Activated T-cell treated with anti-CD3 and anti-CD28 coated beads, Interleukin-2, amount 50 U/mL, for 4 hours (primary cell): ENCODE measurements around the gene KIF22. TPM values are rescaled to one million over a fixed set of nuclear protein-coding genes. Genes with fewer than 3 reads are reported as not detected.
"Not testable (repeated sequence)": the region's sequence is repeated elsewhere in the genome, so short reads cannot be mapped to it uniquely, and the experiment has no call there.

Experiments used
- ATAC-seq, 2 donors: fragments of 200-7000 bp; cut with Tn5 transposase; one replicate each; pipeline ENCODE4 v1.10.0; 2021
- DNase-seq: peaks from one replicate; pipeline ENCODE4 v3.0.0-alpha.2; 2020
- H3K27me3 Mint-ChIP-seq: one replicate; pipeline ENCODE4 v1.8.0; 2021; ENCODE audit warnings: low read depth, mixed read lengths
- H3K36me3 Mint-ChIP-seq: one replicate; pipeline ENCODE4 v1.8.0; 2022; ENCODE audit warnings: mixed read lengths; ENCODE audit not compliant: insufficient read depth
- H3K4me1 Mint-ChIP-seq: one replicate; pipeline ENCODE4 v1.8.0; 2021; ENCODE audit warnings: low read depth, mixed read lengths
- H3K4me3 Mint-ChIP-seq: one replicate; pipeline ENCODE4 v1.8.0; 2021; ENCODE audit warnings: mild to moderate bottlenecking, moderate library complexity, mixed read lengths
- H3K9me3 Mint-ChIP-seq: one replicate; pipeline ENCODE4 v1.8.0; 2021; ENCODE audit warnings: mixed read lengths
- total RNA-seq, 3 donors: library from RNA; stranded (reverse); gene quantifications; one replicate each; pipeline ENCODE4 v1.2.1, GENCODE V29; 2021

KIF22 gene
- total RNA-seq, 3 donors from 2014 or later = 73.5 to 82.2 (median 79.7) TPM

- no peaks in the 10 kb centered on the region for H3K9me3 Mint-ChIP-seq
- peaks cover 3% of the 10 kb centered on the region for H3K4me1 Mint-ChIP-seq
- DNase-seq (no peak), ATAC-seq (no peak)
- no peaks in the 10 kb centered on the region for H3K27me3 Mint-ChIP-seq
- H3K36me3 Mint-ChIP-seq = no peaks in the 10 kb centered on the region
- H3K4me3 Mint-ChIP-seq = no peak within 1 kb of the TSS
These were observed 12.8 kb upstream of the KIF22 start, which contains the start of gene ZG16 for GRCh38 chr16:29777576-29778350. ZG16 (plus strand) TSS chr16:29778256; CDS start chr16:29779267, 1,011 bp downstream.

- H3K9me3 Mint-ChIP-seq = no peaks in the 10 kb centered on the region
- no peak for DNase-seq
- H3K36me3 Mint-ChIP-seq = no peaks in the 10 kb centered on the region
- no peak for ATAC-seq
- H3K4me1 Mint-ChIP-seq = peaks cover 13% of the 10 kb centered on the region
- H3K4me3 Mint-ChIP-seq = no peak overlapping the region
- no peaks in the 10 kb centered on the region for H3K27me3 Mint-ChIP-seq
These were observed 11.1 kb upstream of the KIF22 start for GRCh38 chr16:29779474-29779873.

- H3K4me1 Mint-ChIP-seq = peaks cover 23% of the 10 kb centered on the region
- not testable (repeated sequence) for H3K9me3 Mint-ChIP-seq, H3K36me3 Mint-ChIP-seq, H3K4me3 Mint-ChIP-seq, ATAC-seq, DNase-seq, H3K27me3 Mint-ChIP-seq
These were observed 7.2 kb upstream of the KIF22 start for GRCh38 chr16:29783094-29783953.

DNA sequence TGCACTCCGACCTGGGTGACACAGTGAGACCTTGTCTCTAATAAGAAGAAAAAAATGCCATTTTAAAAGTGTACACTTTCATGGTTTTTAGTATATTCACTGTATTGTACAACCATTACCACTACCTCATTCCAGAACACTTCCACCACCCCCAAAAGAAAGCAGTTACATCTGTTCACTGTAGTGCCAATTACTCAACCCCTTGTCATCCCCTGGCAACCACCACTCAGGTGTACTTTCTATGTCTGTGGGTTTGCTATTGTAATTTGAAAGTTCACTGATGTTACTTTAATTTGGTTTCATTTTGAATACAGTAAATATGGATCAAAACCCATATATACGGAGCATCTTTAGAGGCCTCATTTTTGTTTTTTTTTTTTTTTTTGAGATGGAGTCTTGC lies 6.4 kb upstream of the KIF22 start:
- peak; percentile 93 to 96 for ATAC-seq
- Mint-ChIP-seq H3K9me3 (no peaks in the 10 kb centered on the region), H3K4me1 (peaks cover 23% of the 10 kb centered on the region), H3K27me3 (no peaks in the 10 kb centered on the region), H3K36me3 (no peaks in the 10 kb centered on the region), H3K4me3 (no peak overlapping the region)
- DNase-seq = peak; percentile 12

- ATAC-seq = peak; percentile 70 to 72
- Mint-ChIP-seq H3K27me3 (no peaks in the 10 kb centered on the region), H3K4me1 (peaks cover 27% of the 10 kb centered on the region), H3K9me3 (no peaks in the 10 kb centered on the region), H3K36me3 (no peaks in the 10 kb centered on the region), H3K4me3 (peak overlapping the region; percentile 55)
- DNase-seq = peak; percentile 74
These were observed 5.5 kb upstream of the KIF22 start for GRCh38 chr16:29784901-29785500.

GRCh38 chr16:29787155-29787554 lies 3.4 kb upstream of the KIF22 start:
- H3K4me3 Mint-ChIP-seq = not testable (repeated sequence)

DNA sequence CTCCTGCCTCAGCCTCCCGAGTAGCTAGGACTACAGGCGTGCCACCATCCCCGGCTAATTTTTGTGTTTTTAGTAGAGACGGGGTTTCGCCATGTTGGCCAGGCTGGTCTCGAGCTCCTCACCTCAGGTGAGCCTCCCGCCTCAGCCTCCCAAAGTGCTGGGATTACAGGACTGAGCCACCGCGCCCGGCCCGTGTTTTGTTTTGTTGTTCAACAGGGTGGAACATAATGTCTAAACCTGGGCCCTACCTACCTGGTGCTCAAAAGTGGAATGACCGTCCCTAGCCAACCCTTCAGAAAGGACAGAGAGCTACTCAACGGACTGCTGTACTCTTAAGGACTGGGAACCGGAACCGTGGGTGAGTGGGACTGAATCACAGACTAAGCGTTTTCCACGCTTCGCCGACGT lies 772 bp upstream of the KIF22 start:
- Mint-ChIP-seq H3K9me3 (no peaks in the 10 kb centered on the region), H3K27me3 (no peaks in the 10 kb centered on the region), H3K36me3 (peaks cover 11% of the 10 kb centered on the region), H3K4me1 (peaks cover 43% of the 10 kb centered on the region), H3K4me3 (peak overlapping the region; percentile 99)
- no peak for ATAC-seq
- DNase-seq = no peak

More at GRCh38 chr16:29787155-29787554, 3.4 kb upstream of the KIF22 start:
- H3K27me3 Mint-ChIP-seq, H3K36me3 Mint-ChIP-seq, H3K9me3 Mint-ChIP-seq, ATAC-seq, DNase-seq: not testable (repeated sequence)
- peaks cover 38% of the 10 kb centered on the region for H3K4me1 Mint-ChIP-seq

DNA sequence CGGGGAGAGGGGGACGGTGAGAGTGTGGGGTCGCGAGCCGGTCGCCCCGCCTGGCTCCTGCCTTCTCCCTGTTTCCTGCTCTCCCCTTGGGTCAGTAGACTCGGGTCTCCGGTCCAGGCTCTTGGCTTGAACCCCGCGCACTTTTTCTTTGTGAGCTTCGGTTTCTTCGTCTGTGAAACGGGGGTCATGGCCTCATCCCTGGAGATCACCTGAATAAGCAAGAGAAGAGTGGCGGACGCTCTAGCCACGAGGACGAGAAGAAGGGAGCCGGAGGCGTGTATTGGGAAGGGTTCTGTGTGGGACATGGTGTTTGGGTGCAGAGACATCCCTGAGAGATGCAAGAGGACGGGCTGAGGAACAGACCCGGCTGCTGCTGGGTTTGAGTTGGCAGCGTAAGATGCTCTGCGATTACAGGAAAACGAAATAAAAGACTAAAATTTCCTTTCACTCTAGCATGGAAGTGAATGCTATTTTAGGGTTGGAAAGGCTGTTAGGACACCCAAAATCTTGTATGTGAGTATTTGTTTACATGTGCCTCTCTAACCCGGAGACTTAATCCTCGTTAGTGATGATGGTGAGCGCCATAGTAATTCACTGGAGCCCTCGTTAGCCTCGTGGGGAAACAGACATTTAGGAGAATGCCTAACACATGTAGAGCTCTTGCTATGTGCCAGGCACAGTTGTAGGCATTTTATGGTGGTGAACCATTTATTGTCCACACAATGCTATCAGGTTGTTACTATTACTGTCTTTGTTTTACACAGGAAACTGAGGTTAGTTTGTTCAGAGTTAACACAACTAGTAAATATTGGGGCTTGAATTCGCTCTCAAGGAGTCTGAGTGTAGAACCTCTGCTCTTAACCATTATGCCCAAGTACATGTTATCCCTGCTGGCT lies 646 bp downstream of the KIF22 start:
- peak; percentile 22 to 31 for ATAC-seq
- Mint-ChIP-seq H3K4me1 (peaks cover 33% of the 10 kb centered on the region), H3K9me3 (no peaks in the 10 kb centered on the region), H3K27me3 (no peaks in the 10 kb centered on the region), H3K4me3 (peak overlapping the region; percentile 99), H3K36me3 (peaks cover 11% of the 10 kb centered on the region)
- no peak for DNase-seq

DNA sequence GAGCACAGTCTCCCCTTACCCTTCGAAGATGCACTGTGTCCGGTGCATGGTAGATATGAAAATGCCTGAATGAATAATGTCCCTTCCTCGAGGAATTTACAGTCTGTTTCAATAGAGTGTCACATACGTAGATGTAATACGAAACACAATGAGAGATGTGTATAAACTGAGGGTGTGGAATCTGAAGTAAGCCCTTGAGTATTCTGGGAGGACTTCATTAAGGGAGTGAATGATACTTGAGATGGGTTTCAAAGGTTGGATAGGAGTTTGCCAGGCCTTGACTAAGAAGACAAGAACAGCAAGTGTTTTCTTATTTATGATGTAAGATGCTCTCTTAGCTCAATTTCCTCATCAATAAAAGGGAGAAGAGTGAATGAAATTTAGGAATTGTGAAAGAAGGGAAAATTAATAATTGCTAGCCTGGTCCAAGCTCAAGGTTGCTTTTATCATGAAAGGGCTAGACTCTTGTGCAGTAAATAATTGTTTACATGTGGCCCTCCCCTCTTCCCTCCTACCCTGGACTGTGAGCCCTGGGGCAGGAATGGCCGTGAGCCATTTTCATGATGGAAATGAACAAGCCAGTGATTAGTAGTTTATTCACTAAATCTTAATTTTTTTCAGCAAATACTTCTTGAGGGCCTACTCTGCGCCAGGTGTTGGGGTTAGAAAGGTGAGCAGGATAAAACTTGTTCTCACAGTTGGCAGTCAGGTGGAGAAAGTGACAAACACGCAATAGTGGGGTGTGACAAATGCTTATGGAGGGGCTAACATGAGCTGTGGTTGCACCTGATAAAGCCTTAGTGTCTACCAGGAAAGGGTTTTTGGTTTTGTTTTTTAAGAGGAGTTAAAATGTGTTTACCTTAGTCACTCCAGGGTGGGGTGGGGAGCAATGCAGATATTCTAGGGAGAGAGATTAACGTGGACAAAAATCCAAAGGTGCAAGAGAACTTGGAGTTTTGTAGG lies 1.6 kb downstream of the KIF22 start:
- ATAC-seq (no peak), DNase-seq (no peak)
- peak overlapping the region; percentile 99 for H3K4me3 Mint-ChIP-seq
- H3K4me1 Mint-ChIP-seq = peaks cover 33% of the 10 kb centered on the region
- H3K36me3 Mint-ChIP-seq = peaks cover 15% of the 10 kb centered on the region
- no peaks in the 10 kb centered on the region for H3K9me3 Mint-ChIP-seq
- H3K27me3 Mint-ChIP-seq = no peaks in the 10 kb centered on the region

GRCh38 chr16:29793153-29793552 lies 2.6 kb downstream of the KIF22 start:
- H3K27me3 Mint-ChIP-seq, H3K9me3 Mint-ChIP-seq, DNase-seq, ATAC-seq, H3K4me3 Mint-ChIP-seq: not testable (repeated sequence)
- Mint-ChIP-seq H3K4me1 (peaks cover 33% of the 10 kb centered on the region), H3K36me3 (peaks cover 20% of the 10 kb centered on the region)

DNA sequence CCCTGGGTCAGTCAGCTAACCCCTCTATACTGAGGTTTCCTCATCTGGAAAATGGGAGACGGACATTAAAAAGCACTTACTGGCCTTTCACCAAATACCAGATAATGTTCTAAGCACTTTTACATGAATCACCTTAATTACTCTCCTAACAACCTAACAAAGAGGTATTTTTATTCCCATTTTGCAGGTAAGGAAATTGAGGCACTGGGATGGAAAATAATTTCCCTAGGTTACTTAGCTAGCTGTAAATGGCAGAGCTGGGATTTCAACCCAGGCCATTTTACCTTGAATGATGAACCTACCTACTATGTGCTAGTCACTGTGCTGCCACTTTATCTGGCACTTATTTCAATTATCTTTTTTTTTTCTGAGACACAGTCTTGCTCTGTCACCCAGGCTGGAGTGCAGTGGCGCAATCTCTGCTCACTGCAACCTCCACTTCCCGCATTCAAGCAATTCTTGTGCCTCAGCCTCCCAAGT lies 3.7 kb downstream of the KIF22 start:
- Mint-ChIP-seq H3K4me1 (peaks cover 31% of the 10 kb centered on the region), H3K36me3 (peaks cover 26% of the 10 kb centered on the region), H3K4me3 (no peak overlapping the region), H3K9me3 (no peaks in the 10 kb centered on the region), H3K27me3 (no peaks in the 10 kb centered on the region)
- DNase-seq = no peak
- ATAC-seq = no peak

- Mint-ChIP-seq H3K9me3 (no peaks in the 10 kb centered on the region), H3K27me3 (no peaks in the 10 kb centered on the region), H3K4me3 (no peak overlapping the region), H3K4me1 (peaks cover 15% of the 10 kb centered on the region), H3K36me3 (peaks cover 24% of the 10 kb centered on the region)
- ATAC-seq = no peak
- DNase-seq = no peak
These were observed 11.9 kb downstream of the KIF22 start for GRCh38 chr16:29802416-29802935.
